ENCODE measurements around the gene CDKL1.

DNA sequence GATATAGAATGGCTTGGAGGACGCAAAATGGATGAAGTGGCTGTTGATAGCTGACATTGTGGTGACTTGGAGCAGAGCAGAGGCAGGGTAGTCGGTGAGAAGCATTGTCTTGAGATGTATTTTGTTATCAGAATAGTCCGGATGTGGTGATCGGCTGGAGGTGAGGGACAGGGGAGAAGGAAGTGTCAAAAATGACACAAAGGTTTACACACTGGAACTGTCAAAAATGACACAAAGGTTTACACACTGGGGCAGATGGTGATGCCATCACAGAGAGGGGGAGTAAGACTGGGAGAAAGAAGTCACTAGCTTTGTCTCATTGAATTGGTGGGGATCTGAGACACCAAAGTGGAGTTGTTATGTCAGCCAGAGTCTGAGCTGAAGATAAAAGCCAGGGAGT is 30.1 kb downstream of the CDKL1 start:
- TF ChIP-seq CTCF (CRISPR knock-in tag; IDR thresholded peaks at IDR 0.05) (no peak), ZNF160 (CRISPR knock-in tag; IDR thresholded peaks at IDR 0.05) (no peak), ZNF282 (IDR thresholded peaks at IDR 0.05; ENCODE audit: partially characterized antibody) (no peak), POLR2AphosphoS5 (IDR thresholded peaks at IDR 0.05; ENCODE audit: low read depth, low read length) (no peak), STAT5B (CRISPR knock-in tag; IDR thresholded peaks at IDR 0.05) (no peak), TCF7L2 (IDR thresholded peaks at IDR 0.05; ENCODE audit: low read depth, low read length) (no peak), KAT8 (CRISPR knock-in tag; IDR thresholded peaks at IDR 0.05) (no peak), JUND (CRISPR knock-in tag; IDR thresholded peaks at IDR 0.05) (no peak), PAX8 (CRISPR knock-in tag; IDR thresholded peaks at IDR 0.05; ENCODE audit: borderline replicate concordance) (no peak), RXRA (CRISPR knock-in tag; IDR thresholded peaks at IDR 0.05) (no peak), FOXC1 (CRISPR knock-in tag; IDR thresholded peaks at IDR 0.05; ENCODE audit: borderline replicate concordance) (no peak), ZSCAN20 (CRISPR knock-in tag; IDR thresholded peaks at IDR 0.05; ENCODE audit: borderline replicate concordance) (no peak), JUNB (CRISPR knock-in tag; IDR thresholded peaks at IDR 0.05; ENCODE audit: borderline replicate concordance) (no peak), RBAK (CRISPR knock-in tag; IDR thresholded peaks at IDR 0.05) (no peak)
